ENCODE measurements around the gene TASP1.

DNA sequence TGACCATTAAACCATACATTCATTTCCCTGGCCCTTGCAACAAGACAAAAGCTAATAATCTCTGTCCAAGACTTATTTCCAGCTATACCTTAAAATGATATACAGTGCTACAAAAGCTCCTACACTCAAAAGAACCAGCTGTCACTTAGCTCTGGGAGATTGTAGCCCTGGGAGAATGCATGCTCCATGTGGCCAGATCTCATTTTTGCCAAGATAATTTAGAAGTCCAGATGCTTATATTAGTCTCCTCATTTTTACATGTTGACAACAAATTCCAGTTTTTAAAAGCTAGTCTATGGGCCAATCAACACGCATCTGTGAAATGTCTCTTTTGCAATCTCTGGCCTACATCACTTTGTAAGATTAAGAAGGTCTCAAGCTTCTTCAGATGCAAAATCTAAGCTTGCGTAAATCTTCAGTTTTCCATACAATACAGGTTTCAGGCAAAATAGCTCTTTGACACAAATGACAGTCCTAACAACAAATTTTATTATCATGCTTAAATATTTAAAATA lies 27.1 kb downstream of the TASP1 start:
- TF ChIP-seq, protein P1, sequence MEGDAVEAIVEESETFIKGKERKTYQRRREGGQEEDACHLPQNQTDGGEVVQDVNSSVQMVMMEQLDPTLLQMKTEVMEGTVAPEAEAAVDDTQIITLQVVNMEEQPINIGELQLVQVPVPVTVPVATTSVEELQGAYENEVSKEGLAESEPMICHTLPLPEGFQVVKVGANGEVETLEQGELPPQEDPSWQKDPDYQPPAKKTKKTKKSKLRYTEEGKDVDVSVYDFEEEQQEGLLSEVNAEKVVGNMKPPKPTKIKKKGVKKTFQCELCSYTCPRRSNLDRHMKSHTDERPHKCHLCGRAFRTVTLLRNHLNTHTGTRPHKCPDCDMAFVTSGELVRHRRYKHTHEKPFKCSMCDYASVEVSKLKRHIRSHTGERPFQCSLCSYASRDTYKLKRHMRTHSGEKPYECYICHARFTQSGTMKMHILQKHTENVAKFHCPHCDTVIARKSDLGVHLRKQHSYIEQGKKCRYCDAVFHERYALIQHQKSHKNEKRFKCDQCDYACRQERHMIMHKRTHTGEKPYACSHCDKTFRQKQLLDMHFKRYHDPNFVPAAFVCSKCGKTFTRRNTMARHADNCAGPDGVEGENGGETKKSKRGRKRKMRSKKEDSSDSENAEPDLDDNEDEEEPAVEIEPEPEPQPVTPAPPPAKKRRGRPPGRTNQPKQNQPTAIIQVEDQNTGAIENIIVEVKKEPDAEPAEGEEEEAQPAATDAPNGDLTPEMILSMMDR (IDR thresholded peaks at IDR 0.05 in 4 of 5, conservative IDR thresholded peaks at IDR 0.05 in 1 of 5): no peak
- no peak for TF ChIP-seq POLR2A (IDR thresholded peaks at IDR 0.05)

All from gastrocnemius medialis (tissue), 4 donors.